Measurements from ENCODE around the gene CDRT15L2. TPM values are rescaled to one million over a fixed set of nuclear protein-coding genes. Genes with fewer than 3 reads are reported as not detected.
"Not testable (repeated sequence)": the region's sequence is repeated elsewhere in the genome, so short reads cannot be mapped to it uniquely, and the experiment has no call there.

The CDRT15L2 gene
- not detected for polyA plus RNA-seq (ENCODE audit: insufficient read length in 4 of 4)

DNA sequence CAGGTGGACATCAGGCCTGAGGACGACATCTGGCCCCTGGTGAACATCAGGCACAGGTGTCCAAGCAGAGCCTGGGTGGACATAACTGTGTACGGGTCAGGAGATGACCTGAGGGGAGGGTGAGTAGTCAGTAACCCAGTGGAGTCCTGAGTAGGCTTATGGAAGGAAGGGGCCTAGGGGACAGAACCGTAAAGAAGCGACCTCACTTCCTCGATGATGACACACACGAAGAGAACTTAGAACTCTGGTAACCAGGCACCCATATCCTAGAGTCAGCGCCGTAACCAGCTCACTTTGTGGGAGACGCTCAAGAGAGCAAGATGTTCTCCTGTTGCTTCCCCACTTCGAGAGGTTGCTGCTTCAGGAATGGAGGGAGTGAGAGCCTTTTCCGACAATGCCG is at the start of gene CDRT15L2:
CDRT15L2 (plus strand) TSS at position 301 of the 400 bp plus-strand sequence; CDS start at position 321, 20 bp downstream.
- DNase-seq (ENCODE audit: low read depth in 4 of 4, low spot score in 2 of 4): not testable (repeated sequence)

- not testable (repeated sequence) for DNase-seq (ENCODE audit: low read depth in 4 of 4, low spot score in 2 of 4)
Observed at GRCh38 chr17:20530104-20530503, 49.4 kb upstream of the CDRT15L2 start.

DNA sequence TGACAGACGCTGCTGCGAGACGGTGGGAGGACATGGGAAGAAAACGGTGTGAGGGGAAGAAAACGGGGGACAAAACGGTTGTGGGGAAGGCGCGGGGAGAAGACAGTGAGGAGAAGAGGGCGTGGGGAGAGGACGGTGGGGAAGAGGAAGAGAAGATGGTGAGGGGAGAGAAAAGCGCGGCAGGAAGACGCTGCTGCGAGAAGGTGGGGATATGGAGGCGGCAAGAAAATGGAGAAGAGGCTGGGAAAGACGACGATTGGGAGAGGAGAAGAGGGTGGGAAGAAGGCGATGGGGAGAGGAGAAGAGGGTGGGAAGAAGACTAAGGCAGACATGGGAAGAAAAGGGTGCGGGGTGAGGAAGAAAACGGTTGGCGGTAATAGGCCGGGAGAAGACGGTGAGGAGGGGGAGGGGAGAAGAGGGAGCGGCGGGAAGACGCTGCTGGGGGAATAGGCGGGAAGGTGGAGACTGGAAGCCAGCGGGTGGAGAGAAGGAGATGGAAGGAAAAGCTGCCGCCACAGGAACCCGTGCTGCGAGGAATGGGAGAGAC is 46.9 kb upstream of the CDRT15L2 start:
- not testable (repeated sequence) for DNase-seq (ENCODE audit: low read depth in 4 of 4, low spot score in 2 of 4)

GRCh38 chr17:20533206-20533605 is 46.3 kb upstream of the CDRT15L2 start:
- DNase-seq (ENCODE audit: low read depth in 4 of 4, low spot score in 2 of 4): not testable (repeated sequence)

DNA sequence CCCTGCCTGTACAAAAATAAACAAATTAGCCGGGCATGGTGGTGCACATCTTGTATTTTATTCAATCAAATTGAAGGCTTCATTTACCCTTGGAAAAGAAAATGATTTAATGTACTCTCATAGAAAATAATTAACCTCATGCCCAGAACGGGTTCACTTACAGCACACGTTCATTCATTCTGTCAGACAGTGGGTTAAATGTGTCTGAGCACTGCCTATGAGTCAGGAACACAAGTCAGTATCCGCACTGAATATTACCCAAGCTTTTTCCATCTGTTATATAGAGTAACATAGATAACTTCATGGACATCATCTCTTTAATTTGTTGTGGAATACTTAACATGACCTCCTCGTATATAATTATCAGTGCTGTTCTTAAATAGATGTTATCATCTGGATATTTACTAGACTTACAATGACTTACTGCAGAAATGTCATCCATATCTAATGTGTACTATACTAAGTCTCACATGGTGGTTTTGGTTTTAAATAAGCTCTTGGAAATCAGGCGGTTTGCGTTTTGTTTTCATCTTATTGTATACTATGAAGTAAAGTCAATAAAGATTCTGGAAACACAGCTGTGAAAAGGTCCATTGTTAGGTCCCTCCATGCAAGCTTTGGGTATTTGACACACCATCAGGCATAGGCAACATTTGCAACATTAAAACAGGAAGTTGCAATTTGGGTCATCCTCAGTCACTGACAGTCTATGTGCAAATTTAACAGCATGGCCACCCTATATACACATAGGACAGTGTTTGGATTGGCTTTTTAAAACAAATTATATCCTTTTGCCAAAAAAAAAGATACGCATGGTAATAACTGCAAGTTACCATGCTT is 44.6 kb upstream of the CDRT15L2 start:
- DNase-seq (ENCODE audit: low read depth in 4 of 4, low spot score in 2 of 4): not testable (repeated sequence)

DNA sequence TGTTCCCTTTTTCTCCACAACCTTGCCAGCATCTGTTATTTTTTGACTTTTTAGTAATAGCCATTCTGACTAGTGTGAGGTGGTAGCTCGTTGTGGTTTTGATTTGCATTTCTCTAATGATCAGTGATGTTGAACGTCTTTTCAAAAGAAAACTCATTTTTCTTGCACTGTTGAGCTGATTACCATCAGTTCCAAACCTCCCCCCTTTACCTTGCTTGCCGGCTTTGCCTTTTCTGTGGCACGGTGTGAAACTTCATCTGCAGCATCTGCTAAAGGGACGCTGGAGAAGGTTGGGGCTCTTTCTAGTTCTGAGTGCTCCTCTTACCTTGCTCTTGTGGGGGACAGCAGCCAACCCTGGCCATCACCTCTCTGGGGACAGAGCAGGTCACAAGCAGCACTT is 39.1 kb upstream of the CDRT15L2 start:
- not testable (repeated sequence) for DNase-seq (ENCODE audit: low read depth in 4 of 4, low spot score in 2 of 4)

GRCh38 chr17:20540865-20541264 is 38.7 kb upstream of the CDRT15L2 start:
- DNase-seq (ENCODE audit: low read depth in 4 of 4, low spot score in 2 of 4): not testable (repeated sequence)

DNA sequence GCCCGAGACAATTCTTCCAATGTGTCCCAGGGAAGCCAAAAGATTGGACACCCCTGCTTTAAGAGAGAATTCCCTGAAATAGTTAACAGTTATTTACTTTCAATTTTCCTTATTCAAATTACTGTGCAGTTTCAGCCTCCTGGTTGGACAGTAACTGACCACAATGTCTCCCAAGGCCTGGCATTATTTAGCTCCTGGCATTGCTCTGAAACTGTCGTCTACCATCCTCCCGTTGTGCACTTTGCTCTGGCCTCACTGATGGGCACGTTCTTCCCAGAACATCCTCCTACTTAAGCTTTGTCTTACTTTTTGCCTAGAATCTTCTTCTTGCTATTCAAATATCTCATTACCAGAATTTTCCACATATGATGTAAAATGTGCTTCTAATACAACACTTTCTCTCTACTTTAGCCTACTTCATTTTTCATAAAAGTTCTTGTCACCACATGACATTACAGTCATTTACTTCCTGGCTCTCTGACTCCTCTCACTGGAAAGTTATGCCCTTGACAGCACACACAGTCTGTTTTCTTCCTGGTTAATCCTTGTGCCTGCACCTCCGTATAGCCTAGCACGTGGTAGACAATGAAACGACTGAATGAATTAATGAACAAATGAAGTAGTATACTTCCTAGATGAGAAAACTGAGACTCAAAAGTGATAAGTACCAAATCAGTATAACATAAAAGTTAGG is 37.5 kb upstream of the CDRT15L2 start:
- DNase-seq (ENCODE audit: low read depth in 4 of 4, low spot score in 2 of 4): not testable (repeated sequence)

GRCh38 chr17:20547923-20548322 is 31.6 kb upstream of the CDRT15L2 start:
- not testable (repeated sequence) for DNase-seq (ENCODE audit: low read depth in 4 of 4, low spot score in 2 of 4)

- not testable (repeated sequence) for DNase-seq (ENCODE audit: low read depth in 4 of 4, low spot score in 2 of 4)
Observed at GRCh38 chr17:20552920-20553319, 26.6 kb upstream of the CDRT15L2 start.

GRCh38 chr17:20554728-20555127 is 24.8 kb upstream of the CDRT15L2 start:
- not testable (repeated sequence) for DNase-seq (ENCODE audit: low read depth in 4 of 4, low spot score in 2 of 4)

GRCh38 chr17:20555135-20556010 is 24.2 kb upstream of the CDRT15L2 start:
- not testable (repeated sequence) for DNase-seq (ENCODE audit: low read depth in 4 of 4, low spot score in 2 of 4)

GRCh38 chr17:20558096-20558495 is 21.4 kb upstream of the CDRT15L2 start:
- not testable (repeated sequence) for DNase-seq (ENCODE audit: low read depth in 4 of 4, low spot score in 2 of 4)

- DNase-seq (ENCODE audit: low read depth in 4 of 4, low spot score in 2 of 4): not testable (repeated sequence)
Observed at GRCh38 chr17:20559018-20559417, 20.5 kb upstream of the CDRT15L2 start.

- no peak for DNase-seq (ENCODE audit: low read depth in 4 of 4, low spot score in 2 of 4)
Observed at GRCh38 chr17:20562587-20562986, 16.9 kb upstream of the CDRT15L2 start.

GRCh38 chr17:20565245-20565644 is 14.3 kb upstream of the CDRT15L2 start:
- DNase-seq (ENCODE audit: low read depth in 4 of 4, low spot score in 2 of 4): not testable (repeated sequence)

DNA sequence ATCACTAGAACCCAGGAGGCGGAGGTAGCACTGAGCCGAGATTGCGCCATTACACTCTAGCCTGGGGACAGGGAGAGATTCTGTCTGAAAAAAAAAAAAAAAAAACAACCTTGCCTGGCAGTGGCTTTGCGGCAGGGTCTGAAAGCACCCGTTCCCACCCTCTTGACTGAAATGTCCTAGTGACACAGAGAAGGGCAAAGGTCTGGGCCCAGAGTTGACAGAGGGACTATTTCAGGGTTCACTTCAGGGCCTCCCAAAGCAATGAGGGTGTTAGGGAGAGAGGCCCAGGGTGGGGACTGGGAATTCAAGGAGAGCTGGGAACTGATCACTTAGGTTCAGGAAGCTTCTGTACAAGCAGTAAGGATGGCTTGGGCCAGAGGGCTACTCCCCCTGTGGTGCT is 13.8 kb upstream of the CDRT15L2 start:
- no peak for DNase-seq (ENCODE audit: low read depth in 4 of 4, low spot score in 2 of 4)

DNA sequence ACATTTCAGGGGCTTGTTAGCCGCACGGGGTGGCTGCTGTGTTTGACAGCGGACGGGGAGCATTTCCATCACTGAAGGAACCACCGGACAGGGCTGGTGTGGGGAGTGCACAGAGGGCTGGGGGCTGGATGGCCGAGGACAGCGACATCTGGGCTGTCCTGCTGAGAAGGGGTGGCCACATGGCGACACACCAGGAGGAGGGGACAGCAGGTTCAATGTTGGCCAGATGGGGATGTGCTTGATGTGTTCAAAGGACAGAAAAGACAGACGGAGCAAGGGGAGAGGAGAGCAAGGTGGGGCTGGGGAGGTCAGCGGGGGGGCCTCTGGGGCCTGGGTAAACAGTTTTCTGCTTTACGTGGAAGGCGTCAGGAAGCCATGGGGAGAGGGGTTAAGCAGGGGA is 12.8 kb upstream of the CDRT15L2 start:
- DNase-seq (ENCODE audit: low read depth in 4 of 4, low spot score in 2 of 4): not testable (repeated sequence)

- DNase-seq (ENCODE audit: low read depth in 4 of 4, low spot score in 2 of 4): not testable (repeated sequence)
Observed at GRCh38 chr17:20567421-20567820, 12.1 kb upstream of the CDRT15L2 start.

DNA sequence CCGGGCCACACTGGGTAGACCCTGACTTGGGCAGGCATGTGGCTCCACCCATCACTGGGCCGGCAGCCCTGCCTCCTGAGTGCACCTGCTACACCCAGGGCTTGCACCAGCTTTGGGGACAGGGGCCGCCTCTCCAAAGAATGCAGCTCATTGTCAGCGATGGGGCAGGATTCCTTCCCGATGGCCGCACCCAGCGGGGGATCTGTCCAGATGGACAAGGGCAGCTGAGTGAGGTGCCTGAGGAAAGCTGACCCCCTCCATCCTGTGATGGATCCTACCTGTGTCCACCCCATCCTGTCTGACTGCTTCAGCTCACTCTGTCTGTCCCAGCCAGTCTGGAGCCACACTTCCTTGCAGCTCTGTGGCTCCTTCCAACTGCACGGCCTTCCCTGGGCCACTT is 10.9 kb upstream of the CDRT15L2 start:
- DNase-seq (ENCODE audit: low read depth in 4 of 4, low spot score in 2 of 4): not testable (repeated sequence)
